OCI-M1 (cell line): Measurements from ENCODE around the gene TAGLN.

Source experiments
- DNase-seq: peaks from one replicate; lab custom pipeline; 2025; lab: John Stamatoyannopoulos, UW

TAGLN gene

DNA sequence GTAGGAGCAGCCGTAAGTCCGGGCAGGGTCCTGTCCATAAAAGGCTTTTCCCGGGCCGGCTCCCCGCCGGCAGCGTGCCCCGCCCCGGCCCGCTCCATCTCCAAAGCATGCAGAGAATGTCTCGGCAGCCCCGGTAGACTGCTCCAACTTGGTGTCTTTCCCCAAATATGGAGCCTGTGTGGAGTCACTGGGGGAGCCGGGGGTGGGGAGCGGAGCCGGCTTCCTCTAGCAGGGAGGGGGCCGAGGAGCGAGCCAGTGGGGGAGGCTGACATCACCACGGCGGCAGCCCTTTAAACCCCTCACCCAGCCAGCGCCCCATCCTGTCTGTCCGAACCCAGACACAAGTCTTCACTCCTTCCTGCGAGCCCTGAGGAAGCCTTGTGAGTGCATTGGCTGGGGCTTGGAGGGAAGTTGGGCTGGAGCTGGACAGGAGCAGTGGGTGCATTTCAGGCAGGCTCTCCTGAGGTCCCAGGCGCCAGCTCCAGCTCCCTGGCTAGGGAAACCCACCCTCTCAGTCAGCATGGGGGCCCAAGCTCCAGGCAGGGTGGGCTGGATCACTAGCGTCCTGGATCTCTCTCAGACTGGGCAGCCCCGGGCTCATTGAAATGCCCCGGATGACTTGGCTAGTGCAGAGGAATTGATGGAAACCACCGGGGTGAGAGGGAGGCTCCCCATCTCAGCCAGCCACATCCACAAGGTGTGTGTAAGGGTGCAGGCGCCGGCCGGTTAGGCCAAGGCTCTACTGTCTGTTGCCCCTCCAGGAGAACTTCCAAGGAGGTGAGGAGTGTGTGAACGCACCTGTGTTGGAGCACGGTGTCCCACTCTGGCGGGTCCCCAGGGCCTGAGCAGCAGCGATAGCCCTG lies at the start of gene TAGLN:
TSS of gene TAGLN (plus strand) at position 318 of the 863 bp plus-strand sequence. CDS start 3,644 bp downstream, outside the sequence.
- DNase-seq = no peak

DNA sequence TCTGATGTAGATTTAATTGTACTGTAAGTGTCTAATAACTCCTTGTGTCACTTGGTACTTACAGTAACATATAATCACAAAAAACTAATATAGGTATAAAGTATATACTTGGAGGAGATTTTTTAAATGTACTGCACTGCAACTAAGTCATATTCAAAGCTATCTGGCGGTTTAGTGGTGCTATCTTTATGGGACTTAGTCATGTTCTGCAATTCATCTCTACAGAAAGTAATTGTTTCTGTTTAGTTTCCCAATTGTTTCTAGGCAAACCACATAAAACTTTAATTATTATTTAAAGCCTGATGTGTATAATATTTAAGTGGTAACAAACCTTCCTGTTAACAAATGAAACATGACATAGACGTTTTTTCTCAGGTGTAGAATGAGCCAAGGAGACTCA lies 47.1 kb upstream of the TAGLN start:
- DNase-seq = no peak

DNA sequence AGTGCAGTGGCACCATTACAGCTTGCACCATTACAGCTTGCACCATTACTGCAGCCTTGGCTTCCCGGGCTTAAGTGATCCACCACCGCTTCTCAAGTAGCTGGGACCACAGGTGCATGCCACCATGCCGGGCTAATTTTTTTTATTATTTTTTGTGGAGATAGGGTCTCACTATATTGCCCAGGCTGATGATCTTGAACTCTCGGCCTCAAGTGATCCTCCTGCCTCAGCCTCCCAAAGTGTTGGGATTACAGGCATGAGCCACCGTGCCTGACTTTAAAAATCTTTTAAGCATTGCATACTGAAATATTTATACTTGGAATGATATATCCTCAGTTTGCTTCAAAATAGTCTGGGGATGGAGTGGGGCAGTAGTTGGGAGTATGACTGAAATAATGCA lies 44.7 kb upstream of the TAGLN start:
- DNase-seq = no peak

DNA sequence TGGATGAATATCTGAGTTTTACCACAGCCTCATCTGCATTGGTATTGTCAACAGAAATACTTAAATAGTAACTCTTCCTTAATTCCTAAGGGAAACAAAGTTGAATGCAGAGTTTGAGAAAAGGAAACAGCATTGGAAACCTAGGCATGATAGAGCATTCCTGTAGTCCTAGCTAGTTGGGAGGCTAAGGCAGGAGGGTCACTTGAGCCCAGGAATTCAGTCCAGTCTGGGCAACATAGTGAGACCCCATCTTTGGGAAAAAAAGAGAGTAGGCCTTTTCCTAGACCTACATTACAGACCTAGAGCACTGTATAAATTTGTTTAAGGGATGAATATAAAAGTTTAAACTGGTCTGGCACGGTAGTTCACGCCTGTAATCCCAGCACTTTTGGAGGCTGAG lies 41.7 kb upstream of the TAGLN start:
- no peak for DNase-seq

DNA sequence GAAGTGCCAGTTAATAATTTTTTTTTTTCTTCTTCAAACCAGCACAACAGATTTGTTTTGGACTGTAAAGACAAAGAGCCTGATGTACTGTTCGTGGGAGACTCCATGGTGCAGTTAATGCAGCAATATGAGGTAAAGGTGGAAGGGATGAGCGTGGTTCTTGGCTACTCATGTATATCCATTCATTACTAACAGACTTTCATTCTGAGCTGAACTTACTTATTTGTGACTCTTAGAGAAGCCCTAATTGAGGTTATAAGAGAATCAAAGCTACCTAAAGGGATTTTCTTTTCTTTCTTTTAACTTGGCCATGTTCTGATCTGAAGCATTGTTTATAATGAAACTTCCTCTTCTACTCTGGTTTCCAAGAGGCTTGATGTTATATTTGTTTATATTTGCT lies 39.3 kb upstream of the TAGLN start:
- peak; percentile 23 for DNase-seq

DNA sequence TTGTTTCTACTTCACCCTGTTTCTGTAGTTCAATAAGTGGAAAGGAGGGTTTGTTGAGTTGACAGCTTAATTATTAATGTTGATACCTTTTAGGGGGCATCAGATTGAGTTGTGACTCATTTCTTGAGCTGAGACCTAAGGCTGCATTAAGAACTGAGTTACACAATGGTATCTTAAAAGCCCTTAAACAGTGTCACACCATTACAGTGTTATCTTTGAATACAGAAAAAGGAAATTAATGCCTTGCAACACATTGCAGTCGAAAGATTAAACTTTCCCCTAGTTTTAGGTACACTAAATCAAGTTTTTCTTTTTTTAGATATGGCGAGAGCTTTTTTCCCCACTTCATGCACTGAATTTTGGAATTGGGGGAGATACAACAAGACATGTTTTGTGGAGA lies 38.3 kb upstream of the TAGLN start:
- peak; percentile 80 for DNase-seq

DNA sequence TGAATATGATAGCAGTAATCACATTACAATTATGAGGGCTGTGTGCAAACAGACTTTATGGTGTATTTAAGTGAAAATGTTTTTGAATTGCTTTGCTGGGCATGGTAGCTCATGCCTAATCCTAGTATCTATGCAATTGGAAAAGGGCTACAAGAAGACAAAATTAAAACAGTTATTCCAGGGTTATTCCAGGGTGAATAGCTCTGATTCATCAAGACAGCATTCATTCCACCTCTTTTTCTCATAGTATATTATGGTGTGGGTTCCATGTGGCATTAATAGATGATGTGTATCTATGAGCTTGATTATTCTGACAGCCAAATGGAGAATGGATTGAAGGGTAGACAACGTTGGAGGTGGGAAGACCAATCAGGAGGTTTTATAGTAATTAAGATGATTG lies 32.7 kb upstream of the TAGLN start:
- DNase-seq = no peak

DNA sequence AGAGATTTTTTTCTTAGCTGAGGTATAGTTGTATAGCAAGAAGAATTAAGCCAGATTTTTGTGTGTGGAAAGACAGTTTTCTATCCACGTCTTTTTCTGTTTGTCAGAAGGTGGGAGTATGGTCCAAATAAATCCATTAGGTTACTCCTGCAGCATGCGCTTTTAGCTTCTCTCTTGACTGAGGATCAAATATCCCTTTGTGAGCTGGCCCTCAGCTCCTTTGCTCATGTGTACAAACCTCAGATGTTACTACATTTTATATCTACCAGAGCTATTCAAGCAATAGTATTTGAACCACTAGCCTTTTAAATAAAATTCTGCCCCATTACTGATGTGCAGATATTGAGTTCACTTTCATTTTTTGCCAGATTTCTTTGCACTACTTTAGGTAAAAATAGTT lies 29.4 kb upstream of the TAGLN start:
- no peak for DNase-seq

DNA sequence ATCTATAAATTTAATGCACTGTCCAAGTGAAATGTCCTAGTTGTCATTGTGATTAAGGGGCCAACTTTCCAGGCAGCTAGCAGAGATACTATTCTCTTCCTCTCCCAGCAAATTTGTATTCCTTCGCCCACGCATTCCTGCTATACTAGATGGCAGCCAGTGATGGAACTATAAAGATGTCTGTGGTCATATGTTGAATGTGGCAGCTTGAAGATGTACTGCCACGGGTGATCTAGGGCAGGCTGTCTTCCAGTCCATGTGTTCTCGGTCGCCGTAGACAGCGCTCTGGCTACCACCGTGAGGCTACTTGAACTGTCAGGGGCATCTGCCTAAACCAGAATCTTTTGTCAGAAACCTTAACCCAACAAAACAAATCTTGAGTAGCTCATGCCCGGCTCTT lies 29.0 kb upstream of the TAGLN start:
- DNase-seq = no peak

DNA sequence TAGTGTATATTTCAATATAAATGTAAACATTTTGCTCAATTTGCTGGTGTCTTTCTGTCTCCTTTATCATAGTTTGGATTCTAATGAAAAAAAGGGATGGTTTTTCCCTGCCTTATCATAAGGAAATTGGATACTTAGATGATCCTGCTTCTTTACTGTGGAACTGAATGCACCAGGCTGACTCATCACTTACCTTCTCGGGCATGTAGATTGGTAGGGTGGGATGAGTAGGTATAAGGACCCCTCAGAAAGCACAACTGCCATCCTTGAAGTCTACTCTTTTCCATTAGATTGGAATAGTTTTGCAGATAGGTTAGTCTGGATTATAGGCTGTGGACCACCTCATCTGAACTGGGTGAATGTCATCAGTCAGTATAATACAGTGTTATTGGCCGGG lies 28.2 kb upstream of the TAGLN start:
- no peak for DNase-seq

DNA sequence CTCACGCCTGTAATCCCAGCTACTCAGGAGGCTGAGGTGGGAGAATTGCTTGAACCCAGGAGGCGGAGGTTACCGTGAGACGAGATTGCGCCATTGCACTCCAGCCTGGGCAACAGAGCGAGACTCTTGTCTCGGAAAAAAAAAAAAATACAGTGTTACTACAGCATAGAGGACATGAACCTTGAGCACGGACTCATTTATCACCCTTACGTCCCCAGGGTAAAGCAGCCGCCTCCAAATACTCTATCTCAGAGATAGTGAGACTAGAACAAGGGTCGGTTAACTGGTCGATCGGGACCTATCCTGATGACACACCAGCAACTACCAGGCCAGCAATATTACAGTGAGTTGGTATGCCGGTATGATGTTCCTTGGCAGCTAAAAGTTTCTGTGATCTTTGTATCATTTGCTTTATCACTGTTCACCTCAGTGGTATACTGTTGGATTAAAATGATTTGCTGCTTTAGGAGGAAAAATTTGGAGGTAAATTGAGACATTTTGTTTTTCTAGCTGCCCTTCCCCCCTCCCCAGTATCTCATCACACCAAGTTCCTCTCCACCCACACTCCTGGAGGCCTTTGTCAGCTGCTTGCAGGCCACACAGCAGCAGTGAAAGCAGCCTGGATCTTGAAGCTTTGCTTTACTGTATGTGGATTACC lies 27.6 kb upstream of the TAGLN start:
- DNase-seq = peak; percentile 86

DNA sequence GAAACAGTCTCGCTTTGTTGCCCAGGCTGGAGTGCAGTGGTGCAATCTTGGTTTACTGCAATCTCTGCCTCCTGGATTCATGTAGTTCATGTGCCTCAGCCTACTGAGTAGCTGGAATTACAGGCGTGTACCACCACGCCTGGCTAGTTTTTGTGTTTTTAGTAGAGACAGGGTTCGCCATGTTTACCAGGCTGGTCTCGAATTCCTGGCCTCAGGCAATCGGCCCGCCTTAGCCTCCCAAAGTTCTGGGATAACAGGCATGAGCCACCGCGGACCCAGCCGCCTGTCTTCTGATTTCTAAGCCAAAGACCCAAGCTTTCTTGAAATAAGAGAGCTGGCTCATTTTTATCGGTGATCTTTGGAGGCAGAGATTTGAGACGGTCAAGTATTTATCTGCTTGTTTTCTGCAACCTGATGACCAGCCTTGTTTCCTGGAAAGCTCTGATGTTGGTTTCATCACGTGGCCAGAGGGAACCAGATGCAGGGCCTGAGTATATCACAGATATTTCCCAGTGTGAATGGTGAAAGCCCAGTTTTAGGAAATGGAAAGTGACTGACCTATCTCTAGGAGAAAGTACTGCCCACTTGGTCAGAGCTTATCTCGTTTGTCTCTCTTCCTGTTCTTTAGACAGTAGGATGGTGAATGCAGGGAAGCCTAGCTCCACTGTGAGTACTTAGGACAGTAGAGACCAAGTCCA lies 26.3 kb upstream of the TAGLN start:
- peak; percentile 99 for DNase-seq

DNA sequence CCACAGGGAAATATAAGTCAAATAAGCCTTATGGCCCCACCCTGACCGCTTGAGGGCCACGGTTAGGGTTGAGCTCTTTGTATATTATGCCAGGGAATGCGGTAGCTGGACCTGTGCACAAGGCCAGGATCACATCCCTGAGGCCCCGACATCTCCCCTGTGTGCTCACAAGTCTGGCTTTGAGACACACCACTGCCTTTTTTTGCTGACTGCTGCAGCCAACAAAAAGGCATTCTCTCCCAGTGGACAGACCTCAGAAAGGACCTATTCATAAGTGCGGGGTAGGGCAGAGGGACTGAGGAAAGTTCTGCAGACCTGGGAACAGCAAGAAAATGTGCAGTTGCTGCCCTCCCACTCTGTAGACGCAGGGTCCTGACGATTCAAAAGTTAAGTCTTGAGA lies 24.1 kb upstream of the TAGLN start:
- no peak for DNase-seq

DNA sequence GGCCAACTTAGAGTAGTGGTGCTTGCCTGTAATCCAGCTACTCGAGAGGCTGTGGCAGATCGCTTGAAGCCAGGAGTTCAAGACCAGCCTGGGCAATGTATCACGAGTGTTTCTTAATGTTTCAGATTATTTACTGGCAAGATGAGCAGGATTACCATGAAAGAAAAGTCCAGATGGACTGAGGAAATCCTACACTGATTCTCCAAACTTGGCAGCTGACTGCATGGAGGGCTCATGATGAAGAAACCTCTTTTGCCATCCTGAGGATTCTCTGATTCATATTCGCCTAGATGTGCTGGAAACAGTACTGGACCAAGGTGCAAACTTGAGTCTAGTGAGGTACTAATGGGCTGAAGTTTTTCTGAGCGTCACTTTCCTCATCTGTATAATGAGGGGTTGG lies 23.4 kb upstream of the TAGLN start:
- no peak for DNase-seq

DNA sequence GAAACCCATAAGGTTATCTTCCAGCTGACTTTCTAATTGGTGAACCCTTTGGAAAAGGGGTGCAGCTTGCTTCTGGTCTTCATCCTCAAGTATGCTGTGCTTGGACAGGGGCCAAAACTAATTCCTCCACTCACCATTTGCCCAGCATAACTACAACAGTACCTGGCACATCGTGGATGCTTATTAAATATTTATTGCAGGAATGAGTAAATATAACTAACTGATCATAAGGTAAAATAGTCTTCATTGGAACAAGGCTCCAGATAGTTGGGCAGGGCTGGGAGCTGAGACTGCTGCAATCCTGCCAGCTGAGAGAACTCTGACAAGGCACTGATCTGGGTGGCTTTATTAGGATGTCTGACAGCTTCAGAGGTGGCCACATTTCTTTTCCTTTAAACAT lies 23.0 kb upstream of the TAGLN start:
- no peak for DNase-seq

DNA sequence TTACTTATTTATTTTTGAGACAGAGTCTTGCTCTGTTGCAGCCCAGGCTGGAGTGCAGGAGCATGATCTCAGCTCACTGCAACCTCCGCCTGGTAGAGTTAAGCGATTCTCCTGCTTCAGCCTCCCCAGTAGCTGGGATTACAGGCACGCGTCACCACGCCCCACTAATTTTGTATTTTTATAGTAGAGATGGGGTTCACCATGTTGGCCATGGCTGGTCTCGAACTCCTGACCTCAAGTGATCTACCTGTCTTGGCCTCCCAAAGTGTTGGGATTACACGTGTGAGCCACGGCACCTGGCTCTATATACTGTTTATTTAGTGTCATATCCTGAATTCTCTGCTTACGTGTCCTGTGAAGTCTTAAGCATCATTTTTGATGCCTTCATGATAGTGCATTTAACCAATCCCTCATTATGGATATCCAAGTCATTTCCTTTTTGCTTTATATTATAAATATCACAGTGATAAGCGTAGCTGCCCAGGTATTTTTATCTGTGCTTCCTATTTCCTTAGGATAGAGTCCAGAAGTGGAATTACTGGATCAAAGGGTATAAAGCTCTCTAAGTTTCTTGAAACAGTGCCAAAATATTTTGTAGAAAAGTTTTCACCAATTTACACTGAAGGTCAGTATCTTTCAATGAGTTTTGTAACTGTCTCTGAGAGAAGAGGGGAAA lies 21.5 kb upstream of the TAGLN start:
- no peak for DNase-seq

DNA sequence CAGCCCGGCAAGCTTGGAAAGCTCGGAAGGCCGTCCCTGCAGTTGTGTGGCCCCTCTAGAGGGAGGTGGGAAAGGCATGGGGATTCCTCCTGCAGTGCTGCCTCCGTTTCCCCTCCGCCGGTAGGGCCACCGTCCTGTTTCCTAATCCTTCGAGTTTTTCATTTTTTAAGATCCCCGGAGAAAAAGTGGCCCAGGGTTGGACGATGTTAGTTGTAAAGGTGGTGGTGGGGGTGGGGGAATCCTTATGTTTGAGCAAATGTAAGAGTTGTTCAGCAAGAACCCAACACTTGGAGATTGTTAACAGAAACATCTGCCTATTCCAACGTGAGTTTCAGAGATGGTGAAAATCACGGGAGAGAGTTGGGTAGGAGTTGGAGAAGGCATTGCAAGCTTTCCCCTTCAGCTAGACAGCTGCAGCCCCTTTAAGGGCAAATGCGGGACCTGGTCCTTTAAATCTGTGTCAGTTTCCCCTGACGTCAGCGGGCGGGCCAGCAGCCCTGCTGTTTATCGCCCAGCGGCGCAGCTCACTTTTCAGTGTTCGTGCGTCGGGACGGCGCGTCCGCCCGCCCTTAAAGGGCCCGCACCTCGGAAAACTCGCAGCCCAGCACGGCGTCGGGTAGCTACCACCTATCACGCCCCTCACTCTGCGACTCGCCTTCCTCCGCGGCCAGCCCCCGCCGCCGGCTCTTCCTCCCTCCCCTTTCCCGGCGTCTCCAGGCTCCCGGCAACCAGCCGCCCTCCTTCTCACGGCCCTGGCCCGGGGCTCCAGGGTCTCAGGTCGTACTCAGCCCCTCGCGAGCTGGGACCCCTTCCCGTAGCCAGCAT lies 20.7 kb upstream of the TAGLN start, which contains the start of gene SIDT2:
TSS of gene SIDT2 (plus strand) at position 534 of the 825 bp plus-strand sequence. CDS start 521 bp downstream, outside the sequence.
- peak; percentile 98 for DNase-seq

DNA sequence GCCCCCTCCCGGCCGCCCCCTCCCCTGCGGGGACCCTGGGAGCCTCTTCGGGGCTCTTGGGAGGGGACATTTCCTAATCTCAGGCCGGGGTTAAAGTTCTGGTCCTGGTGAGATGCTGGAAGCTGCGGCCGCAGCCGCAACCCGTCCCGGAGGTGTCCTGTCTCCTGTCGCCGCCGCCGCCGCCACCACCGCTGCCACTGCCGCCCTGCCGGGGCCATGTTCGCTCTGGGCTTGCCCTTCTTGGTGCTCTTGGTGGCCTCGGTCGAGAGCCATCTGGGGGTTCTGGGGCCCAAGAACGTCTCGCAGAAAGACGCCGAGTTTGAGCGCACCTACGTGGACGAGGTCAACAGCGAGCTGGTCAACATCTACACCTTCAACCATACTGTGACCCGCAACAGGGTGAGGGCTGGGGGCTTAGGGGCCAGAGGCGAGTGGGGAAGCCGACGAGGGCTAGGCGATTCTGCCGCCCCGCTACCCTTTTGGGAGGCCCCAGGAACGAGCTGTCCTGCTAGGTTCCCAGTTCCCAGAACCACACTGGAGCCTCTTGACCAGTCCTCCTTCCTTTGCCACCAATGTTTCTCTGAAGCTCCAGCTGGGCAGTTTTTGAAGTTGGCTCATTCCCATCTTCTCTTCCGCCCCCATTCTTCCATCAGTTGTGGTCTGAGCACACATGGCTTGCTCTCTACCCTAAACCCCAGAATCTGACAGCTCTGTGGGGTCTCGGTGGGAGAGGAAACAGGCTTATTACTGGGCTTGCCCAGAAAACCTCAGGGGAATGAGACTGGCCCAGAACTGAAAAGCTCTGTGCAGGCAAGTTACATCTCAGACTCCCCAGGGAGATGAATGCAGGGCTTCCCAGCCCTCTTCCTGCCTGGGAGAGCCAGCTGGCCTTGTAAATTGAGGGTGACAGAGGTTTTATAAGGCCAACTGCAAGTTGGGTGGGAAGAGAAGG lies 19.8 kb upstream of the TAGLN start:
- peak; percentile 62 for DNase-seq

DNA sequence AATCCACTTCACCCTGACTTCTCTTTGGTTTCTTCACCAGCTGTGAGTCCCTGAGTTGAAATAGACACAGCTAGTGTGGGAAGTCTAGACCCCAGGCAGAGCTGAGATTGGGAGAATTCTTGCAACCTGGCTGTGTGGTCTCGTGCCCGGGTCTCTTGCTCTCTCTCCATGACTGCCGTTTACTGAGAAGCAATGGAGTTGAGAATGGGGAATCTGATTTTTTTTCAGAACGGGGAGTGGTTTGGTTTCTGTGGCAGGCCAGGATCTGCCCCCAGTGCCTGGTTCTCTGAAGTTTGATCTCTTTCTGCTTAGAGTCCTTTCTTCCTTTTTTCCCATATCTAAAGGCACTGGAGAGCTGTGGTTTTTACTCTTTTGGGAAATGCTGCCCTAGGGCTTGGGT lies 19.1 kb upstream of the TAGLN start:
- DNase-seq = peak; percentile 79
